ENCODE data around the gene NELFE.
"Not testable (repeated sequence)": the region's sequence is repeated elsewhere in the genome, so short reads cannot be mapped to it uniquely, and the experiment has no call there.

The NELFE gene

DNA sequence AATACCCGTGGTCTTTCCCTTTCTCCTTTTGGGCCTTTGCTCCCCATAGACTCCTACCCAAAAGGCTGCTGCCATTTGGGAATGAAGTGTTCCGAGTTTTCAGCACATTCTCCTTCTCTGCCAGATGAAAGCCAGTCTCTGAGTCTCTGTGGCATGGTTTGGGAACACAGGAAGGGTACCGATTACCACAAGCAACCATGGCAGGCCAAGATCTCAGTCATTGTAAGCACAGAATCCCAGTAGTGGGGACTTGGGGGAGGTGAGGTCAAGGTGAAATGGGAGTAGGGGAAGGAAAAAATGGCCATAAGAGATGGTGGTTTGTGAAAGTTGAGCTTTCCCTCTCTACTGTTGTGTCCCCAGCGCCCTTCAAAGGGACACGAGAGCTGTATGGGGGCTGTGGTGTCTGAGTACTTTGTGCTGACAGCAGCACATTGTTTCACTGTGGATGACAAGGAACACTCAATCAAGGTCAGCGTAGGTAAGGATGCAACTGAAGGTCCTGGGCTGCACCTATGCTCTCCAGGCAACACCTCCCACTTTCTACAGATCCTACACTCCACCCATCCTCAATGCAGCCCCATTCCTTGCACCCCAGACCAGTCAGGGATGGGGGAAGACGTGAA is 8.7 kb downstream of the NELFE start:
- DNase-seq (ENCODE audit: low read depth in 2 of 2) = no peak

DNA sequence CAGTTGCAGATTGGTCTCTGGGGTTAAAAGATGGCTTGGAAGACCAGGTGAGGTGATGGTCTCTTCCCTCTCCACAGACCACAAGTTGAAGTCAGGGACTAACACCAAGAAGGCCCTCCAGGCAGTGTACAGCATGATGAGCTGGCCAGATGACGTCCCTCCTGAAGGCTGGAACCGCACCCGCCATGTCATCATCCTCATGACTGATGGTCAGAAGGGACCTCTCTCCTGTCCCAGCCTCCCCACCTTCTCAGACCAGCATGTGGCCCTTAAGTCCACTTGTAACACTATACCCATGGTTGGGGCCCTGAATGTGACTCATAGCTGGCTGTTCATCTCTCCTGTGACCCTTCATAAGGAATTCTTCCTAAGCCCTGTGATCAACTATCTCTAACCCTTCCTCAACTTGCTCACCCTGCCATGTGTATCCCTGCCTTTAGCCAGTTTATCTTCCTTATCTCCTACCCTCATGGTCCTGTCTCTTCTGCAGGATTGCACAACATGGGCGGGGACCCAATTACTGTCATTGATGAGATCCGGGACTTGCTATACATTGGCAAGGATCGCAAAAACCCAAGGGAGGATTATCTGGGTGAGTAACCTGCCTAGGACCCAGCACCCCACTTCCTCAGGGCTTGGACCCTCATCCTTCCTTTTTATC is 9.9 kb downstream of the NELFE start:
- no peak for DNase-seq (ENCODE audit: low read depth in 2 of 2)

DNA sequence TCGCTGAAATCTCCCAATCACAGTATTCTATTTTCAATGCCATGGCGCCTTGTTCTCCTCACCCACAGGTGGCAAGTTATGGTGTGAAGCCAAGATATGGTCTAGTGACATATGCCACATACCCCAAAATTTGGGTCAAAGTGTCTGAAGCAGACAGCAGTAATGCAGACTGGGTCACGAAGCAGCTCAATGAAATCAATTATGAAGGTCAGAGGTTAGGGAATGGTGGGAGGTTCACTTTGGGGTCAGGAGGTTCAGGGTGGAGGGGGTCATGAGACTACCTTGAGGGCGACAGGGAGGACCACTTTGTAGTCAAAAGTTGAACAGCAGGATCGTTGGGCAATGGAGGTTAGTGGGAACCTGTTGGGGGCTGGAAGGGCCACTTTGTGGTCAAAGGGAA is 10.5 kb downstream of the NELFE start:
- no peak for DNase-seq (ENCODE audit: low read depth in 2 of 2)

DNA sequence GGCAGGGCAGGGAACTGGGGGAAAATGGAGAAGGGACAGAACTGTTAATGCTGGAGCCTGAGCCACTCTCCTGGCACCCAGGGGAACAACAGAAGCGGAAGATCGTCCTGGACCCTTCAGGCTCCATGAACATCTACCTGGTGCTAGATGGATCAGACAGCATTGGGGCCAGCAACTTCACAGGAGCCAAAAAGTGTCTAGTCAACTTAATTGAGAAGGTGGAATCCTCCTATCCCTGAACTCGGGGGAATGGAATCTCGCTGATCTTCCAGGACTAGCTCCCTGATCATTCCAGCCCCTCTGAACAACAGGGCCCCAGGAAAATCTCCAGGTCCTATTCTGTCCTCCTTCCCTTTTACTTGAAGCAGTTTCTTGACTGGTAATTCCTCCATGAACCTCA is 10.9 kb downstream of the NELFE start:
- DNase-seq (ENCODE audit: low read depth in 2 of 2) = no peak

DNA sequence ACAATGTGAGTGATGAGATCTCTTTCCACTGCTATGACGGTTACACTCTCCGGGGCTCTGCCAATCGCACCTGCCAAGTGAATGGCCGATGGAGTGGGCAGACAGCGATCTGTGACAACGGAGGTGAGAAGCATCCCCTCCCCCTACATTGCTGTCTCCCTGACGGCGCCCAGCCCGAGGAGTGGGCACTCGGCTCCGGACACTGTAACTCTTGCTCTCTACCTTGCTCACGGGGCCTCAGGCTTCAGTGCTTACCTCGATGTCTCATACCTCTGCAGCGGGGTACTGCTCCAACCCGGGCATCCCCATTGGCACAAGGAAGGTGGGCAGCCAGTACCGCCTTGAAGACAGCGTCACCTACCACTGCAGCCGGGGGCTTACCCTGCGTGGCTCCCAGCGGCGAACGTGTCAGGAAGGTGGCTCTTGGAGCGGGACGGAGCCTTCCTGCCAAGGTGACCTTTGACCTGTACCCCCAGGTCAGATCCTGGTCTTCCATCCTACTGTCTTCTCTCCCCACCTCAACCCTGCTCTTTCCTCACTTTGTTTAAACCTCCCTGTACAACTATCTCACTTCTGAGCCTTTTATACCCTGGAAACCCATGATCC is 11.6 kb downstream of the NELFE start:
- no peak for DNase-seq (ENCODE audit: low read depth in 2 of 2)

DNA sequence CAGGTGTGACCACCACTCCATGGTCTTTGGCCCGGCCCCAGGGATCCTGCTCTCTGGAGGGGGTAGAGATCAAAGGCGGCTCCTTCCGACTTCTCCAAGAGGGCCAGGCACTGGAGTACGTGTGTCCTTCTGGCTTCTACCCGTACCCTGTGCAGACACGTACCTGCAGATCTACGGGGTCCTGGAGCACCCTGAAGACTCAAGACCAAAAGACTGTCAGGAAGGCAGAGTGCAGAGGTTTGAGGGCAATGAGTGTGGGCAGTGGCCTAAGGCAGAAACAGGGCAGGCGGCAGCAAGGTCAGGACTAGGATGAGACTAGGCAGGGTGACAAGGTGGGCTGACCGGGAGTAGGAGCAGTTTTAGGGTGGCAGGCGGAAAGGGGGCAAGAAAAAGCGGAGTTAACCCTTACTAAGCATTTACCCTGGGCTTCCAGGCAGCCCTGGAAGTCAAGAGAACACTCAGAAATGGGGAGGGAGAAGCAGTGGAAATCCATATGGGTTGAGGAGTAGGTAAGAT is 12.3 kb downstream of the NELFE start:
- DNase-seq (ENCODE audit: low read depth in 2 of 2) = no peak

DNA sequence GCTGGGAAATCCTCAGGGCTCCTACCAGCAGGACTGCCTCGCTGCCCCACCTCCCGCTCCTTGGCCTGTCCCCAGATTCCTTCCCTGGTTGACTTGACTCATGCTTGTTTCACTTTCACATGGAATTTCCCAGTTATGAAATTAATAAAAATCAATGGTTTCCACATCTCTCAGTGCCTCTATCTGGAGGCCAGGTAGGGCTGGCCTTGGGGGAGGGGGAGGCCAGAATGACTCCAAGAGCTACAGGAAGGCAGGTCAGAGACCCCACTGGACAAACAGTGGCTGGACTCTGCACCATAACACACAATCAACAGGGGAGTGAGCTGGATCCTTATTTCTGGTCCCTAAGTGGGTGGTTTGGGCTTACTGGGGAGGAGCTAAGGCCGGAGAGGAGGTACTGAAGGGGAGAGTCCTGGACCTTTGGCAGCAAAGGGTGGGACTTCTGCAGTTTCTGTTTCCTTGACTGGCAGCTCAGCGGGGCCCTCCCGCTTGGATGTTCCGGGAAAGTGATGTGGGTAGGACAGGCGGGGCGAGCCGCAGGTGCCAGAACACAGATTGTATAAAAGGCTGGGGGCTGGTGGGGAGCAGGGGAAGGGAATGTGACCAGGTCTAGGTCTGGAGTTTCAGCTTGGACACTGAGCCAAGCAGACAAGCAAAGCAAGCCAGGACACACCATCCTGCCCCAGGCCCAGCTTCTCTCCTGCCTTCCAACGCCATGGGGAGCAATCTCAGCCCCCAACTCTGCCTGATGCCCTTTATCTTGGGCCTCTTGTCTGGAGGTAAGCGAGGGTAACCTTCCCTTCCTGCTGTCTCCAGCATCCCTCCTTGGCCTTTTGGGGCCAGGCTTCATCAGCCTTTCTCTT is 13.0 kb downstream of the NELFE start, which contains the start of gene CFB:
Gene CFB (plus strand): TSS at position 589 of the 863 bp plus-strand sequence. CDS start 127 bp downstream, at position 716.
- DNase-seq (ENCODE audit: low read depth in 2 of 2) = peak; percentile 40 to 55

DNA sequence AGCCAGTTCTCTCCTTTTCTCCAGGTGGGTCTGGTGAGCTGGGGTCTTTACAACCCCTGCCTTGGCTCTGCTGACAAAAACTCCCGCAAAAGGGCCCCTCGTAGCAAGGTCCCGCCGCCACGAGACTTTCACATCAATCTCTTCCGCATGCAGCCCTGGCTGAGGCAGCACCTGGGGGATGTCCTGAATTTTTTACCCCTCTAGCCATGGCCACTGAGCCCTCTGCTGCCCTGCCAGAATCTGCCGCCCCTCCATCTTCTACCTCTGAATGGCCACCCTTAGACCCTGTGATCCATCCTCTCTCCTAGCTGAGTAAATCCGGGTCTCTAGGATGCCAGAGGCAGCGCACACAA is 13.6 kb downstream of the NELFE start:
- DNase-seq (ENCODE audit: low read depth in 2 of 2) = no peak

DNA sequence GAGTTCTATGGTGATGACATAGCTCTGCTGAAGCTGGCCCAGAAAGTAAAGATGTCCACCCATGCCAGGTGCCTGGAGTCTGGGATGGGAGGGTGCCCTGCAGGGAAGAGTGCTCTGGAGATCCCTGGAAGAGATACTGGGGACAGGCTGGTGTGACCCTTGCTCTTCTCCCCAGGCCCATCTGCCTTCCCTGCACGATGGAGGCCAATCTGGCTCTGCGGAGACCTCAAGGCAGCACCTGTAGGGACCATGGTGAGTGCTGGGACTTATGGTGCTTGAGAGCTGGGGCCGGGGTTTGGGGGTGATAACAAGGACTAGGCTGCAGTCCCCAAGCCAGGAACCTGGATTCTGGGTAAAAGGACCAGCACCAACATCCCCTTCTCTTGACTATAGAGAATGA is 15.0 kb downstream of the NELFE start:
- no peak for DNase-seq (ENCODE audit: low read depth in 2 of 2)

DNA sequence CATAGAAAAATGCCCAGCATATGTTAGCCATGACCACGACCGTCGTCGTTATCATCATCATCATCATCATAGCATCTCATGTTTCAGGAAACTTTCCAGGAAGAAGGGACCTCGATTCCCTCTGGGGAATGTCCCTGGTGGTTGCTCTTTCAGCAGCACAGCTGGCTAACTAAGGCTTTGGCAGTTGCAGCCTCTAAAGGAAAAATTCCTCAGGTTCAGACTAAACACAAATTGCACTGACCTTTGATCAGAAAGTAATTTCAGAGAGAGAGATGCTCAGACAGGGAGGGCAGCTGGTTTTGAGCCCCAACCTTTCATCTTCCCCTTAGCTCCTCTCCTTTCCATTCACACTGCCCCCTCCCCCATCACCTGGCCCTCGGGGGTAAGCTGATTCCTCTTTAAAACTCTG is 18.5 kb downstream of the NELFE start:
- no peak for DNase-seq (ENCODE audit: low read depth in 2 of 2)

DNA sequence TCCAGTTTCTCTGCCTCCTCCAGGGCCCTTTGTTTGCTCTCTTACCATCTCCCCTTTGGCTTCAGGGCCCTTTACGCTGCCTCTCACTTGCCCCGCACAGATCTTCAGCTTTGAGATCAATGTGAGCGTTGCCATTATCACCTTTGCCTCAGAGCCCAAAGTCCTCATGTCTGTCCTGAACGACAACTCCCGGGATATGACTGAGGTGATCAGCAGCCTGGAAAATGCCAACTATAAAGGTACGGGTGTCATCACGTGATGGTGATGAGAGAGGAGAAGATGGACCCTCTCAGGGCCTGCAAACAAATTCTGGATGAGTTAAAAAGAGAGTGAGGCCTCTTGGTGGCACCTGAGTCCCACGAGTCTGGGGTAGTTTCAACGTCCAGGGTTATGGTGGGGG is 22.9 kb downstream of the NELFE start:
- DNase-seq (ENCODE audit: low read depth in 2 of 2) = no peak

DNA sequence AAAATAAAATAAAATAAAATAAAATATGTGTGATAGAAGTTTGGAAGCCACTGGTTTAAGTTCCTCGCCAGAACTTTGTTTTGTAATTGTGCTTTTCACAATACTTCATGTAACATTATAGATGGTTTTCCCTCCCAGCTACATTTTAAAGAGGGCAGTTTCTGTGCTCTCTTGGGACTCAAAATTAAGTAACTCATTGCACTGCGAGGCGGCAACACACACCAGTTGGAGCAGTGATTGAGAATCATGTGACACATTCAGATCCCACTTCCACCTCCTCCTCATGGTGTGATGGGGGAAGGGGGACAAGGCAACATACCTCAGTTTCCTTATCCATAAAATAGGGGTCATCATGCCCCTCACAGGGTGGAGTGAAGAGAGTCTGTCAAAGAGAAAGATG is 23.8 kb downstream of the NELFE start:
- no peak for DNase-seq (ENCODE audit: low read depth in 2 of 2)

DNA sequence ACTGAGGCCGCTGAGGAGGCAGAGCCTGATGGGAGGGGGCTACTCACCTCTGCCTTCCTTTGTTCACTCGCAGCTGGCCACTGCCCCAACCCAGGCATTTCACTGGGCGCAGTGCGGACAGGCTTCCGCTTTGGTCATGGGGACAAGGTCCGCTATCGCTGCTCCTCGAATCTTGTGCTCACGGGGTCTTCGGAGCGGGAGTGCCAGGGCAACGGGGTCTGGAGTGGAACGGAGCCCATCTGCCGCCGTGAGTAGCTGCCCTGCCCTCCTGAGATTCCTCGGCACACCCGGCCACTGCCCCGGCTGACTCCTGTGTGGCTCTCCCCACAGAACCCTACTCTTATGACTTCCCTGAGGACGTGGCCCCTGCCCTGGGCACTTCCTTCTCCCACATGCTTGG is 25.2 kb downstream of the NELFE start:
- no peak for DNase-seq (ENCODE audit: low read depth in 2 of 2)

DNA sequence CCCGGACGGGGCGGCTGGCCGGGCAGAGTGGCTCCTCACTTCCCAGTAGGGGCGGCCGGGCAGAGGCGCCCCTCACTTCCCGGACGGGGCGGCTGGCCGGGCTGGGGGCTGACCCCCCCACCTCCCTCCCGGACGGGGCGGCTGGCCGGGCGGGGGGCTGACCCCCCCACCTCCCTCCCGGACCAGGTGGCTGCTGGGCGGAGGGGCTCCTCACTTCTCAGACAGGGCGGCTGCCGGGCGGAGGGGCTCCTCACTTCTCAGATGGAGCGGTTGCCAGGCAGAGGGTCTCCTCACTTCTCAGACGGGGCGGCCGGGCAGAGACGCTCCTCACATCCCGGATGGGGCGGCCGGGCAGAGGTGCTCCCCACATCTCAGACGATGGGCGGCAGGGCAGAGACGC is 26.6 kb downstream of the NELFE start:
- not testable (repeated sequence) for DNase-seq (ENCODE audit: low read depth in 2 of 2)

DNA sequence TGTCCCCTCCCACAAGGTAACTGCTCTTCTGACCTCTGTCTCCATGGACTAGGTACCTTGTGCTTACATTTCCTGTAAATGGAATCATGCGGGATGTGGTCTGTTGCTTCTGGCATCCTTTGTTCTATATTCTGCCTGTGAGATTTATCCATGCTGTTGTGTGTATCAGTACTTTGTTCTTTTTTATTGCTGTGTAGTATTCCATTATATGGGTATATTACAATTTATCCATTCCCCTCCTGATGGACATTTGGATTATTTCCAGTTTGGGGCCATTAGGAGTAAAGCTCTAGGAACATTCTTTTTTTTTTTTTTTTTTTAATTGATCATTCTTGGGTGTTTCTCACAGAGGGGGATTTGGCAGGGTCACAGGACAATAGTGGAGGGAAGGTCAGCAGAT is 27.8 kb downstream of the NELFE start:
- no peak for DNase-seq (ENCODE audit: low read depth in 2 of 2)

DNA sequence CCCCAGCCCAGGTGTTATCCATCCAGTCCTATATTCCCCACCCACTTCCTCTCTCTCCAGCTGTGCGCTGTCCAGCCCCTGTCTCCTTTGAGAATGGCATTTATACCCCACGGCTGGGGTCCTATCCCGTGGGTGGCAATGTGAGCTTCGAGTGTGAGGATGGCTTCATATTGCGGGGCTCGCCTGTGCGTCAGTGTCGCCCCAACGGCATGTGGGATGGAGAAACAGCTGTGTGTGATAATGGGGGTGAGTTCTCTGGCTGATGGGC is 30.2 kb downstream of the NELFE start:
- no peak for DNase-seq (ENCODE audit: low read depth in 2 of 2)

DNA sequence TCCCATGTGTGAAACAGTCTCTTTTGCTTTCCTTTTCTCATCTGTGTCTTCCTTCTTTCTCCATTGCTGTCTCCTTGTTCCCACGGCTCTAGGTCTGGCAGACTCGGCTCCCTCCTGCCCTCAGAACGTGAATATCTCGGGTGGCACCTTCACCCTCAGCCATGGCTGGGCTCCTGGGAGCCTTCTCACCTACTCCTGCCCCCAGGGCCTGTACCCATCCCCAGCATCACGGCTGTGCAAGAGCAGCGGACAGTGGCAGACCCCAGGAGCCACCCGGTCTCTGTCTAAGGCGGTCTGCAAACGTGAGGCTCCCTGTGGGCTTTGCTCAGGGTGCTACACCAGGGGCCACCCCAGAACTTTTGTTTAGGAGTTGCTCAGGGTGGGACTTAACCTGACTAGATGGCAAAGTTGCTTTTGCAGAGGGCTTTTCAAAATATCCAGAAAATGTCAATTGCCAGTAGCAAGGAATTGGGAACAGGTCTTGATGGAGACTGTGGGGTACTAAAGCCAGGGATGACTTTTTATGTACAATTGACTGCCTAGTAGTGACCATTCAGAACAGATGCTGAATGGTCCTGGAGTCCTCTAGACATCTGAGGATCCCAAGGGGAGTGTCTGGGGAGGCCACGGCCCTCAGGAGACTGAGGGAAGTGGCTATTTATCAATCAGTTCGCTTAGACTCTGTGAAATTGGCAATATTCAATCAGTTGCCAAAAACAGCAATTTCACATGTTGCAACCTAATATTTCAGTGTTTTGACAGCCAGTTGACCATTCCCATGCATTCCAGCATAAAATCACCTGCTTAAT is 30.7 kb downstream of the NELFE start:
- DNase-seq (ENCODE audit: low read depth in 2 of 2) = no peak

DNA sequence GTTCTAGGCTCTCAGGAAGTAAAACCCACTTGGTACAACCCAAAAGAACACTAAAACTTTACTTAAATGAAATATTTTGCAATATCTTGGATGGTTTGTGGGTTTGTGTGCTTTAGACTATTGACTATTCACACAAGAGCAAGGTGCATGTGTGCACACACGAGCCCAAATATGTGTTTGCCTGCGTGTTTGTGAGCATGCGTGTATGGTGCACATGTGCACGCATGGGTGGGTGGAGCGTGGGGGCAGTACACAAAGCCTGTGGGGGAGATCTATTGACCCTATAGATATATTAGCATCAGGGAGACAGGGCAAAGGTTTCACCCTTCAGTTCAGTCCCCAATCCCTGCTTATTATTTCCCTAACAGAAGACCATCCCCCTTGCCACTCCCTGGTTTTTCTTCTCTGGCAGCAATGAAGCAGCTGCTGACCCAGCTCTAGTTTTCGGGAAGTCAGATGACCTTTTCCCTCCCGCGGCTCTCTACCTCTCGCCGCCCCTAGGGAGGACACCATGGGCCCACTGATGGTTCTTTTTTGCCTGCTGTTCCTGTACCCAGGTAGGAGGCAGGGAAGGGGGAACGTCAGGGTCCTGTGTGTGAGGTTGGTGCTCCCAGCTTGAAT is 31.4 kb downstream of the NELFE start, which contains the start of gene C2:
Gene C2 (plus strand): TSS at position 476 of the 621 bp plus-strand sequence. CDS start 36 bp downstream, at position 512.
- no peak for DNase-seq (ENCODE audit: low read depth in 2 of 2)

DNA sequence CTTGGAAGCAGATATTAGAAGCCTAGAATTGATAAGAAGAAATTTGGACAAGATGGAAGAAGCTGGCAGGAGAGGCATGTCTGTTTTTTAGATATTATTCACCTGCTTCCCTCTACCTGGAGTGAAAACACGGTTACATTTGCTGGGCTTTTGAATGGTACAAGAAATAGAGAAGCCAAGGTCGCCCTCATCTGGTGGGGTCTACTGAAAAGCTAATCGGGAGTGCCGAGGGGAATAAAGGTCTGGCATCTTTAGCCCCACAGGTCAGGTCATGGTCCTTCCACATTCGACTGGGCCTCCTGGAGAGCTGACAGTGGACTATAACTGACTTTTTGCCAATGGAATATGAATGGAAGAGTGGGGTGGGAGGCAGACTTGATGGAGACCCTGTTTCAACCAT is 35.8 kb downstream of the NELFE start:
- no peak for DNase-seq (ENCODE audit: low read depth in 2 of 2)

DNA sequence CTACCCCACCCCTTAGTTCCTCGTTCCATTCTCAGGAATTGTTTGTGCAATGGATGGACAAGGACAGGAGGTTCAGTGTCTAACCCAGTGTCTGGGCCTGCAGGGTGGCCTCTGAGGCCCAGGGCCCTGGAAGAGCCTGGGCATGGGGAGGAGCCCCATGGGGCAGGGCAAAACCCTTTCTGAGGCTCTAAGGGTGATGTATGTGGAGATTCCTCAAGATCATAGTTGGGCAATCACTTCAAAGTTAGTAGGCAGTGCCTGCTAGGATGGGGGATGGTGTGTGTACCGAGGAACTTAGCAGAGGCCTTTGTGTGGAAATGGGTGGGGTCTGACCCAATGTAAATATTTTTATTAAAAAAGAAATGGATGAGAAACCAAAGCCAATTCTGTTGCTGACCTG is 38.0 kb downstream of the NELFE start:
- DNase-seq (ENCODE audit: low read depth in 2 of 2) = no peak

All from fibroblast of skin of left quadriceps (primary cell).